SKM-1 (cell line): ENCODE measurements around the gene NAT14.
"Not testable (repeated sequence)": the region's sequence is repeated elsewhere in the genome, so short reads cannot be mapped to it uniquely, and the experiment has no call there.

ENCODE experiments used
- DNase-seq: peaks from one replicate; lab custom pipeline; 2025; ENCODE audit not compliant: unreplicated experiment; lab: John Stamatoyannopoulos, UW

The NAT14 gene

DNA sequence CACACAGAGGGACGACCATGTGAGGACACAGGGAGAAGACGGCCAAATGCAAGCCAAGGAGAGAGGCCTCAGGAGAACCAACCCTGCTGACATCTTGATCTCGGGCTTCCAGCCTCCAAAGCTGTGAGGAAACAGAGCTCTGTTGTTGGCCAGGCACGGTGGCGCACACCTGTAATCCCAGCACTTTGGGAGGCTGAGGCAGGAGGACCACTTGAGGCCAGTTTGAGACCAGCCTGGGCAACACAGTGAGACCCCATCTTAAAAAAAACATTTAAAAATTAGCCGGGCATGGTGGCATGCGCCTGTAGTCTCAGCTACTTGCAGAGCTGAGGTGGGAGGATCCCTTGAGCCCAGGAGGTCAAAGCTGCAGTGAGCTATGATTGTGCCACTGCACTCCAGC, 49.3 kb downstream of the NAT14 start:
- DNase-seq, result not testable (repeated sequence)

DNA sequence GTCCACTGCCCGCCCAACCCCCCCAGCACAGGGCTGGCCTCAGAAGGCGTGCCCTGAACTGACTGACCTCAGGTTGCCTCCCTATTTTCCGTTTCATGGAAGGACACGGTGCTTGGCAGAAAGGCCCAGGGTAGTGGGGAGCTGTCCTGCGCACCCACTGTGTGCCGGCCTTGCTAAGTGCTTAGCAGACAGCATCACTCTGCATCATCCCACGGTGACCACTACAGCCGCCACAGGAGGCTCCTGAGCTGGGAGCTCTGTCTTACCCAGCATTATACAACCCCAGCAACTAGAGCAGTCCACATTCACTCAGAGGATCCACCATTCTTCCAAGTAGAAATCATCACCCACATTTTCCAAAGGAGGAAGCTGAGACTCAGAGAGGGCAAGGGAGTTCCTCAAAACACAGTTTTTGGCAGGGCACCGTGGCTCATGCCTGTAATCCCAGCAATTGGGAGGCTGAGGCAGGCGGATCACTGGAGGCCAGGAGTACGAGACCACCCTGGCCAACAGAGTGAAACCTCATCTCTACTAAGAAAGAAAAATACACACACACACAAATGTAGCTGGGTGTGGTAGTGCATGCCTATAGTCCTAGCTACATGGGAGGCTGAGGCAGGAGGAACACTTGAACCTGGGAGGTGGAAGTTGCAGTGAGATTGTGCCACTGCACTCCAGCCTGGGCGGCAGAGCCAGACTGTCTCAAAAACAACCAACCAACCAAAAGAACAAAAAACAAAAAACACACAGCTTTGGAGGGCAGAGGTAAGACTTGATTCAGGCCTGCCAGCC, 50.4 kb downstream of the NAT14 start:
- no peak for DNase-seq

DNA sequence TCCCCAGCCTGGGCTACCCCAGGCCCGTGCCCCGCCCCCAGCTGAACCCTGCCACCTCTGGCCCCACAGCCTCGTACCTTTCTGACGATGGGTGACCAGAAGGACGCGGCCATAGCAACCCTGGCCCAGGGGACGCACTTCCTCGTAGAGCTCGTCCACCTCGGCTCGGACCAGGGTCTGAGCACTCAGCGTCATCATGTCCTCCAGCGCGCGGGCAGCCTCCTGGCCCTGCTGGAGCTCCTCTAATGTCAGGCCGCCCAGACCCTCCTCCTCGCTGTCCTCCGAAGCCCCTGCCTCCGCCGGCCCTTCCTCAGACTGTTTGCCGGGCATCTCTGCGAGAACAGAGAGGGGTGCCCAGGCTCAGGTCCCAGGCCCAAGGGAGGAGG, 51.0 kb downstream of the NAT14 start:
- DNase-seq, result no peak

DNA sequence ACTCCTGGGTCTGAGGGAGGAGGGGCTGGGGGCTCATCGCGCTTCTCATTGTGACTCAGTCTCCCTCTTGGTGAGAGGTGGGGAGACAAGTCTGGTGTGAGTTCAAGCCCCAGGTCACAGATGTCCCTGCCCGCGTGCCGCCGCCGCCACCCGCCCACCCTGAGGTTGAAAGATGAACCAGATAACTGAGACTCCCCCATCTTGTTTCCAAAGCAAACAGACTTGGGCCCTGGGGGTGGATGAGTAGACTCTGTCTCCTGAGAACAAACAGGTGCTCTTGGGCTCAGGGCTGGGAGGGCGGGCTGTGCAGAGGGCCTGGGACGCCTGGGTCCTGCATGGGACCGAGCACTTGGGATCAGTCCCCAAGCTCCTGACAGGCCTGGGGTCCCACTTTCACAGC, 51.4 kb downstream of the NAT14 start:
- DNase-seq, result no peak
